Measurements from ENCODE around the gene PLEKHA6. TPM values are rescaled to one million over a fixed set of nuclear protein-coding genes. Genes with fewer than 3 reads are reported as not detected.

PLEKHA6 gene
- total and polyA plus RNA-seq, 2 of the 8 experiments (the other 6 are each of a cell fraction or from before 2014, with no cell fraction given): 4.8 to 20.2 TPM

- no peak for TF ChIP-seq TAF7 (optimal IDR thresholded peaks at IDR 0.05; ENCODE audit: borderline replicate concordance, low read depth, low read length)
Observed at GRCh38 chr1:204343802-204344201, 15.9 kb downstream of the PLEKHA6 start (continued).
